ENCODE data around the gene ARFIP2. TPM values are rescaled to one million over a fixed set of nuclear protein-coding genes. Genes with fewer than 3 reads are reported as not detected.
A peak's percentile ranks its signal among the peaks of the same experiment; 100 is the strongest.
"Not testable (repeated sequence)": the region's sequence is repeated elsewhere in the genome, so short reads cannot be mapped to it uniquely, and the experiment has no call there.

ARFIP2 gene, protein sequence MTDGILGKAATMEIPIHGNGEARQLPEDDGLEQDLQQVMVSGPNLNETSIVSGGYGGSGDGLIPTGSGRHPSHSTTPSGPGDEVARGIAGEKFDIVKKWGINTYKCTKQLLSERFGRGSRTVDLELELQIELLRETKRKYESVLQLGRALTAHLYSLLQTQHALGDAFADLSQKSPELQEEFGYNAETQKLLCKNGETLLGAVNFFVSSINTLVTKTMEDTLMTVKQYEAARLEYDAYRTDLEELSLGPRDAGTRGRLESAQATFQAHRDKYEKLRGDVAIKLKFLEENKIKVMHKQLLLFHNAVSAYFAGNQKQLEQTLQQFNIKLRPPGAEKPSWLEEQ
- 42.5 and 58.7 TPM in 2 replicates for total RNA-seq (2014; rRNA removed; shearing (Covaris generic))

DNA sequence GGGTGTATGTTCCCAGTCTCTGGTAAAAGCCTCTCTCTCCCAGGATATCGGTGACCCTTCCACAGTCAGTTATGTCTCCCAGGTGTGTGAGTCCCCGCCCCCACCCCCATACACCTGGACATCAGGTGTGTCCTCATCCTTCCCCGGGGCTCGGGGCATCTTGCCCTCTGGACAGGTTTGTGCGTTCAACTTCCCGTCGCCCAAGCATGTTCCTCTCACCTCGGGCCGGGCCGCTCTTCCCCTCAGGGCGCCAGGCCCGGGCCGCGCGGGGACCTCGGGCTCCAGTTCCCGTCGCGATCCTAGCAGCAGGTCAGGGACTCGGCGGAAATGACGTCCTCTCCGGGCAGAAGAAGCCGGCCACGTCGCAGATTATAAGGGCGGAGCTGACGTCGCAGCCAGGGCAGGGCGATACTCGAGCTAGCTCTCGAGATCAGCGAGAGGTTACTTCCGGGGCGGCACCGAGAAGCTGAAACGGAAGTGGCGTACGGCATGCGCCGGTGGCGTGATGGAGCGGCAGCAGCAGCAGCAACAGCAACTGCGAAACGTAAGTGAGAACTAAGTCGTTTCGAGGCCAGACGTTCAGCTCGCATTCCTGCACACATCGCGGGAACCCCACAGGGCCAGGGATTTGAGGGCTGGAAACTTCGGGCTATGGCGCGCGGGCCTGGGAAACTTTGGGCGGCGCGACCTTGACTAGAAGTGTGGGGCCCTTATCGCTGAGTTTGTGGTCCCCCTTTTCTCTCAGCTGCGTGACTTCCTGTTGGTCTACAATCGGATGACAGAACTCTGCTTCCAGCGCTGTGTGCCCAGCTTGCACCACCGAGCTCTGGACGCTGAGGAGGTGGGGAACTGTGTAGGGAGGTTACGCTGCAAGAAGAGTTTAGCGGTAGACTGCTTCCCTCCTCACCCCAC lies at the start of gene ARFIP2, which contains the start of gene TIMM10B:
ARFIP2 (minus strand) TSS at position 320 of the 912 bp plus-strand sequence. CDS start 910 bp downstream, outside the sequence.
TIMM10B (plus strand) TSS at position 490 of the 912 bp plus-strand sequence; CDS start at position 506, 16 bp downstream.
- peak; percentile 98 for DNase-seq (ENCODE audit: low read depth)

GRCh38 chr11:6530848-6531247 lies 49.7 kb upstream of the ARFIP2 start:
- no peak for DNase-seq (ENCODE audit: low read depth)

- no peak for DNase-seq (ENCODE audit: low read depth)
These were observed 48.1 kb upstream of the ARFIP2 start for GRCh38 chr11:6529266-6529665.

GRCh38 chr11:6526411-6527135 lies 45.4 kb upstream of the ARFIP2 start:
- no peak for DNase-seq (ENCODE audit: low read depth)

GRCh38 chr11:6523253-6523652 lies 42.1 kb upstream of the ARFIP2 start:
- DNase-seq (ENCODE audit: low read depth) = peak; percentile 35

DNA sequence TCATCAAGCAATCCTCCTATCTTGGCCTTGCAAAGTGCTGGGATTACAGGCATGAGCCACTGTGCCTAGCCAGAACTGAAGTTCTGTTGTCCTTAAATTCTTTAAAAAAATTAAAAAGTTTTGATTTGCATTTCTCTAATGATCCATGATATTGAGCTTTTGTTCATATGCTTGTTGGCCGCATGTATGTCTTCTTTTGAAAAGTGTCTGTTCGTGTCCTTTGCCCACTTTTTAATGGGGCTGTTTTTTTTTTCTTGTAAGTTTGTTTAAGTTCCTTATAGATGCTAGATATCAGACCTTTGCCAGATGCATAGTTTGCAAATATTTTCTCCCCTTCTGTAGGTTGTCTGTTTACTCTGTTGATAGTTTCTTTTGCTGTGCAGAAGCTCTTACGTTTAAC lies 40.8 kb upstream of the ARFIP2 start:
- not testable (repeated sequence) for DNase-seq (ENCODE audit: low read depth)

DNA sequence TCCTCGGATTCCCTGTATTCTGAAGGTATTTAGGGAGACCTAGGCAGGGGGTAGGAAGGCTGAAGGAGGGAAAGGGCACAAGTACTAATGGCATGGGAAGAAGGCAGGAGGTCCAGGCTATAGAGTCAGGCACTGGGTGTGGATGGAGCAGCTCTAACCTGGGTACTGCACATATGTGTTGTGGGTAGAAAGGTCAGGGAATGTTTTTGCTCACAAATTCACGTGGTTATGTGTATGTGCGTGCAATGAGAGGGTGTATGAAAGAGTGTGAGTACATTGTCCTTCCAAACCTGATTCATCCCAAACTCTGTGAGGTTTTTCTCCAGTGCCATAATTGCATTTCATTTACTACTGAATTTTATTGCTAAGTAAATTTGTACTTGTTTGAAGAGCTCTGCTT lies 39.1 kb upstream of the ARFIP2 start:
- no peak for DNase-seq (ENCODE audit: low read depth)

DNA sequence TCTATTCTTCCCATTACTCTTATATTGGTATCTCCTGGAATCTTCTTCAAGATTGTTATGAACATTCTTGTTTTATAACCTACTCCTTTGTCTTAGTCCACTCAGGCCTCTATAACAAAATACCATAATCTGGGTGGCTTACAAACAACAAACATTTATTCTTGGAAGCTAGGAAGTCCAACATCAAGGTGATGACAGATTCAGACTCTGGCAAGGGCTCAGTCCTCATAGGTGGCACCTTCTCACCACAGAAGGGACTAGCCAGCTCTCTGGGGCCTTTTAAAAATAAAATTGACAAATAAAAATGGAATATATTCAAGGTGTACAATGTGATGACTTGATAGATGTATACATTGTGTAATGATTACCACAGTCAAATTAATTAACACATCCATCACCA lies 35.7 kb upstream of the ARFIP2 start:
- no peak for DNase-seq (ENCODE audit: low read depth)

GRCh38 chr11:6505577-6506240 lies 24.6 kb upstream of the ARFIP2 start:
- DNase-seq (ENCODE audit: low read depth) = peak; percentile 49

DNA sequence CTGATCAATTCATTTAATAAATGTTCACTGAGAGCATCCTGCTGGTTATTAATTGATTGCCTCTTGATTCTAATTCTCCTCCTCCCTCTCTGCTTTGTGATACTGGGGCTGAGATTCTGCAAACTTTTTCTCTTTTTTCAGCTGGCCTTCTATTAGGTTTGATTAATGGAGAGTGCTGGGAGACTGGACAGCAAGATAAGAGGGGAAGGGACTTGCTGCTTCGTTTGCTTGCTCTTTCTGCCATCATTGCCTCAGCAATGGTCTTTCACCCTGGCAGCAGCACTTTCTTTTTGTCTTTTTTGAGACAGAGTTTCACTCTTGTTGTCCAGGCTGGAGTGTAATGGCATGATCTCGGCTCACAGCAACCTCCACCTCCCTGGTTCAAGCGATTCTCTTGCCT lies 23.0 kb upstream of the ARFIP2 start:
- DNase-seq (ENCODE audit: low read depth) = no peak

- DNase-seq (ENCODE audit: low read depth) = no peak
These were observed 21.3 kb upstream of the ARFIP2 start for GRCh38 chr11:6502382-6502781.

- no peak for DNase-seq (ENCODE audit: low read depth)
These were observed 17.4 kb upstream of the ARFIP2 start for GRCh38 chr11:6498544-6498943.

DNA sequence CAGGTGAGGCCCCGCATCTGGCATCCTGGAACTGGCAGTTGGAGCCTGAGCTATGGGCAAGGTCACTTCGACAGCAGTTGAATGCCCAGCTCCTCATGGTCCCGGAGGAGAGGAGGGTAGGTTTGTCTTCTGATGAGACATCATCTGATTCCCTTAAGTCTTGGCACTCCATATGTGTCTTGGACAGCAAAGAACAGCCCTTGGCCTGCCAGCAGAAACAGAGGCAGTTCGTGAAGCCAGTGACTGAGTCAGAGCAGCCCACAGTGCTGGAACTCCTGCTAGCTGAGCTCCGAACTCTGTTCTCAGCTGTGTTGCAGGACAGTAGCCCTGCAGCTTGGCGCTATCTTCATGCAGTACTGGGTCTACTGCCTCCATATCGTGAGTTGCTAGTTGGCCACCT lies 17.0 kb upstream of the ARFIP2 start:
- no peak for DNase-seq (ENCODE audit: low read depth)

DNA sequence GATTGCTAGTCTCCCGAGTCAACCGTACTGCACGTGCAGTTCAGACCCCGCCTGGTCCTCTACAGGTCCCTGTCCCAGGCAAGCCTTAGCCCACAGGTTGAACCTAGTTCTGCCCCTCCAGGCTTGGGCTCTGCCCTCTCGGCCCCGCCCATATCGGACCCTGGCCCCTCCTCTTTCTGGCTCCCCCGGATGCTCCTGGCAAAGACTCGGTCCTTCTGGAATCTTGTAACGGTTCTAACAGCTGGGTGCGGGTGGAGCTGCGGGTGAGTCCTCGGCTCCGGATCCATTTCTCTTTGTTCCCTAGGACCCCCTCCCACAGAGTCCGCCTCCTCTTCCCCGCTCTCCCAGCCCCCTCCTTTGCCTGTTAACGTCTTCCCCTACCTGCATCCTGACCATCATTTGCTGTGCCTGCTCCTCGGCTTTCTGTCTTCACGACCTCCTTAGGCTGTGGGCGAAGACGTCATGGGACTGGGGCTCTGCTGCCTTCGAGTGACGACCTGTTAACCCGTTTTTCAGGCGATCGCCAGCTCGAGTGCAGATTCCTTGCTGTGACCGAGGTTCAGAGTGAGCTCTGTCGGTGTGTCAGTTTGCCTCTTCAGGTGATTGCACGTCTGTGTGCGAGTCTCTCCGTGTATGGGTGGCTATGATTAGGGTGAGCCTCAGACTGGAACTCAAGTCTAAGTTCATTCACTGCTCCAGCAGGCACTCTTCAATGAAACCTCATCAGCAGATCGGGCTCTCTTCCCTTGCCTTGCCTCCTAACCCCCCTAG lies 16.1 kb upstream of the ARFIP2 start, which contains the start of gene DNHD1:
DNHD1 (plus strand) TSS at position 212 of the 771 bp plus-strand sequence. CDS start 936 bp downstream, outside the sequence.
- DNase-seq (ENCODE audit: low read depth) = no peak

DNA sequence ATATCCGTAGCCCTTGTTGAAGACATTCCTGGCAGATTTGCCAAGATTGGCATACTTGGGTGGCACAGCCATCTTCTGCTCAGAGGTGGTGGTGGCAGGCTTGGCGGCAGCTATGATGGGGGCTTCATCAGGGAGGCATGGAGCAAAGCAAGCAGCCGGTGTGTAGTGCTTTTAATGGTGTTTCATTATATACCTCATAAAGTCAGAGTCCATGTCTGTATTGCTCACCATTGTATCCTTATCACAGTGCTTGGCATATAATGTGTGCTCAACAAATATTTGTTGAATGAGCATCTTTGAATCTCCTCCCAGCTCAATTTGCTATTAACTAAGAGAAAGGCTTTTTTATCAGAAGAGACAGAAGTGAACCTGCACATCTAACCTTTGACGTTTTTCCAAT lies 8.2 kb upstream of the ARFIP2 start:
- DNase-seq (ENCODE audit: low read depth) = no peak

DNA sequence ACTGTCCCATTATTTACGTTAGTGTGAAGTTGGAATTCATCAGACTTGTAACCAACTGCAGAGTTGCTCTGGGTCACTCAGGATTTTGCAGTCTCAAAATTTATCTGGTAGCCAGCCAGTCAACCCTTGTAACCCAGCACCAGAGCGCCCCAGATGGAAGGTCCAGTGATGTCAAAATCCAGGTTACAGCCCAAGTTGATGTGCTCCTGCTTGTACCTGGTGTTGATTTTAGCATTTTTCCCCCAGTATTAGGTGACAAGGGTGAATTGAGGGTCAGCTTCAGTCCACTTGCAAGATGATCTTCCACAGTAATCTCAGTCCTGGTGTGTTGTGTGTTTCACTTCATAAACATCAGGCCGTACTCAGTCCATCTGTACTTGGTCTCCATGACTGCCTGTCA lies 7.7 kb upstream of the ARFIP2 start:
- no peak for DNase-seq (ENCODE audit: low read depth)

GRCh38 chr11:6488342-6488741 lies 7.2 kb upstream of the ARFIP2 start:
- no peak for DNase-seq (ENCODE audit: low read depth)

DNA sequence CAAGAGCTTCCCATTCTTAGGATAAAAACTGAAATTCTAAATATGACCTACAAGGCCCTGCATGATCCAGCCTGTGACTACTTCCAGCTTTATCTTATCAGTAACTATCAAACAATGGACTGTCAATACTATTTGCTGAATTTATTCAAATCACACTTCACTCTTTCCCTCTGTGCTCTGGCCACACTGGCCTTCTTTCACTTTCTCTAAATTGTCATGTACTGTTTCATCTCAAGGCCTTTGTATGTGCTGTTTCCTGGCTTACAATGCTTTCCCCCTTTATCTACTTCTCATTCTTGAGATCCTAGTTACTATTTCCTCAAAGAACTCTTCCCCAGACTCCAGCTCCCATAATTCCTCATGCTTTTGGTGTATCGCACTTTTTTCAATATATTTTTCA lies 5.8 kb upstream of the ARFIP2 start:
- DNase-seq (ENCODE audit: low read depth) = no peak

DNA sequence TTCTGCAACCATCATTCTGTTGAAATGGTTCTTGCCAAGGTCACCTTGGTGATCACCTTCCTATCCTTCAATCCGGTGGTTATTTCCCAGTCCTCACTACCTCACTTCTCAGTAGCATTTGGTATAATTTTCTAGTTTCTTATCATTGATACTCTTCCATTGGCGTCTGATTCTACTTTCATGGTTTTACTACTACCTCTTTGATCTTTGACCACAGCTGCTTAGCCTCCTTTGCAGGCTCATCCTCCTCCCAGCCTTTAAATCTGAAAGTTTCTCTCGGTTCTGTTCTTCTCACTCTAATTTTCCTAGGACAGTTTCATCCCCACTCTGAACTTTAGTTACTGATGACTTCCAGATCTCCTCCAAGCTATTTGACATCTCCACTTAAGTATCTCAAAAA lies 5.1 kb upstream of the ARFIP2 start:
- no peak for DNase-seq (ENCODE audit: low read depth)

DNA sequence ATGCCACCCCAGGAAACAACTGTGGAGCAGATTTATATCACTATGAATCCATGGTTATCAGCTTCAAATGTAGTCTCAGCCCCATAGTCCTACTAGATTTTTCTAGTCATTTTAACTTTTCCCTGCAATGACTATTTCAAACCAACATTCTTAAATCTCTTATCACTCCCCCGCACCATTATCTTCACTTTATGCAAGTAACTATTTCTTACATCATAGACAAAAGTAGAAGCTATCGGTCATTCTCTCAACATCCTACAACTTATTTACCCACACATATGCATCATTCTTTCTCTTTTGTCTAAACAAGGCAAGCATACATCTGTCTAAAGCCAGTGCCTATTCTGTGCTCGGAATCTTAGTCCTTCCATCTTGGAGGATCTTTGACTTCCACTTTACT lies 4.5 kb upstream of the ARFIP2 start:
- no peak for DNase-seq (ENCODE audit: low read depth)

DNA sequence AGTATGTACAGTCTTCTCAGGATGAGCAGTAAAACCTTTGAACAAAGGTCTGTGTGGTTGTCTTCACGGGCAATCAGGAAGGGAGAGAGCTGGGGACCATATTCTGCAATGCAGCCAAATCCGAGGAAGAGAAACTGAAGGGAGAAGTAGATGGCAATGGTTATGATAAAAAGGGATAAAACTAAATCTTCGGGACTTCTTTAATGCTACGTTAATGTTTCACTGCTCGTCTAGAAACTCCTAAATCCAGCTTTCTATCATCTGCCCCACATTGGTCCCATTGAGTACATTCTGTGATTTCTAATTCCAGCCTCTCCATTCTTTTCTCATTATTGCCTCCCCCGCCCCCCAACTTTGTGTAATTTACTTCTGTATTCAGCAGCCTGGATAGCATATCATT lies 1.9 kb upstream of the ARFIP2 start:
- no peak for DNase-seq (ENCODE audit: low read depth)
